Ecto neural progenitor cell (in vitro differentiated cells): Measurements from ENCODE around the gene TIMP2.
"Not testable (repeated sequence)": the region's sequence is repeated elsewhere in the genome, so short reads cannot be mapped to it uniquely, and the experiment has no call there.

ENCODE experiments used
- DNase-seq: peaks from one replicate; pipeline ENCODE4 v3.0.0-alpha.2; 2018; ENCODE audit warnings: low spot score

TIMP2 gene

GRCh38 chr17:78929908-78930775 lies 5.0 kb upstream of the TIMP2 start:
- no peak for DNase-seq

GRCh38 chr17:78925662-78926555 lies 722 bp upstream of the TIMP2 start:
- no peak for DNase-seq

- DNase-seq: peak; percentile 79
Observed at GRCh38 chr17:78924481-78925151, 571 bp downstream of the TIMP2 start.

GRCh38 chr17:78923660-78924453 lies 1.3 kb downstream of the TIMP2 start:
- peak; percentile 71 for DNase-seq

GRCh38 chr17:78922816-78923498 lies 2.2 kb downstream of the TIMP2 start:
- DNase-seq: no peak

- no peak for DNase-seq
Observed at GRCh38 chr17:78921437-78921971, 3.7 kb downstream of the TIMP2 start.

- DNase-seq: no peak
Observed at GRCh38 chr17:78920528-78920927, 4.7 kb downstream of the TIMP2 start.

- no peak for DNase-seq
Observed at GRCh38 chr17:78919861-78920450, 5.2 kb downstream of the TIMP2 start.

GRCh38 chr17:78918979-78919378 lies 6.2 kb downstream of the TIMP2 start:
- DNase-seq: no peak

- no peak for DNase-seq
Observed at GRCh38 chr17:78917451-78918275, 7.5 kb downstream of the TIMP2 start.

GRCh38 chr17:78915872-78916632 lies 9.1 kb downstream of the TIMP2 start:
- DNase-seq: no peak

GRCh38 chr17:78913115-78913514 lies 12.1 kb downstream of the TIMP2 start:
- no peak for DNase-seq

GRCh38 chr17:78912082-78912481 lies 13.1 kb downstream of the TIMP2 start:
- DNase-seq: no peak

- DNase-seq: not testable (repeated sequence)
Observed at GRCh38 chr17:78911543-78911942, 13.6 kb downstream of the TIMP2 start.

GRCh38 chr17:78910497-78911284 lies 14.5 kb downstream of the TIMP2 start:
- DNase-seq: no peak

- DNase-seq: no peak
Observed at GRCh38 chr17:78908426-78908825, 16.8 kb downstream of the TIMP2 start.

GRCh38 chr17:78905541-78905940 lies 19.6 kb downstream of the TIMP2 start:
- no peak for DNase-seq

GRCh38 chr17:78905116-78905515 lies 20.1 kb downstream of the TIMP2 start:
- DNase-seq: no peak
